ENCODE measurements around the gene NIFK.
A peak's percentile ranks its signal among the peaks of the same experiment; 100 is the strongest.

NIFK gene

GRCh38 chr2:121736462-121737336, at the start of gene NIFK:
Gene NIFK, minus strand, starts transcription at chr2:121736875. Its CDS starts 25 bp downstream, at chr2:121736850.
- DNase-seq (ENCODE audit: low read depth, low spot score): peak; percentile 59

GRCh38 chr2:121783180-121783579, 46.5 kb upstream of the NIFK start:
- no peak for DNase-seq (ENCODE audit: low read depth, low spot score)

- DNase-seq (ENCODE audit: low read depth, low spot score): no peak
Measured at GRCh38 chr2:121778741-121779487, 42.2 kb upstream of the NIFK start.

- no peak for DNase-seq (ENCODE audit: low read depth, low spot score)
Measured at GRCh38 chr2:121777699-121778058, 41.0 kb upstream of the NIFK start.

GRCh38 chr2:121776885-121777698, 40.4 kb upstream of the NIFK start:
- DNase-seq (ENCODE audit: low read depth, low spot score): no peak

- no peak for DNase-seq (ENCODE audit: low read depth, low spot score)
Measured at GRCh38 chr2:121776361-121776760, 39.7 kb upstream of the NIFK start.

GRCh38 chr2:121774235-121774634, 37.6 kb upstream of the NIFK start:
- no peak for DNase-seq (ENCODE audit: low read depth, low spot score)

- DNase-seq (ENCODE audit: low read depth, low spot score): no peak
Measured at GRCh38 chr2:121771976-121772742, 35.5 kb upstream of the NIFK start.

GRCh38 chr2:121768143-121768755, 31.6 kb upstream of the NIFK start:
- no peak for DNase-seq (ENCODE audit: low read depth, low spot score)

- no peak for DNase-seq (ENCODE audit: low read depth, low spot score)
Measured at GRCh38 chr2:121766624-121767023, 29.9 kb upstream of the NIFK start.

- no peak for DNase-seq (ENCODE audit: low read depth, low spot score)
Measured at GRCh38 chr2:121764681-121765228, 28.1 kb upstream of the NIFK start.

- DNase-seq (ENCODE audit: low read depth, low spot score): peak; percentile 91
Measured at GRCh38 chr2:121755237-121756111, 18.8 kb upstream of the NIFK start, which contains the start of gene TSN. Gene TSN, plus strand, starts transcription at chr2:121755651. Its CDS starts 129 bp downstream, at chr2:121755780.

- no peak for DNase-seq (ENCODE audit: low read depth, low spot score)
Measured at GRCh38 chr2:121754851-121755236, 18.2 kb upstream of the NIFK start.

- no peak for DNase-seq (ENCODE audit: low read depth, low spot score)
Measured at GRCh38 chr2:121748202-121748601, 11.5 kb upstream of the NIFK start.

GRCh38 chr2:121746071-121746578, 9.4 kb upstream of the NIFK start:
- no peak for DNase-seq (ENCODE audit: low read depth, low spot score)

- no peak for DNase-seq (ENCODE audit: low read depth, low spot score)
Measured at GRCh38 chr2:121741450-121741849, 4.8 kb upstream of the NIFK start.

- no peak for DNase-seq (ENCODE audit: low read depth, low spot score)
Measured at GRCh38 chr2:121740973-121741372, 4.3 kb upstream of the NIFK start.

GRCh38 chr2:121736140-121736461, 574 bp downstream of the NIFK start:
- no peak for DNase-seq (ENCODE audit: low read depth, low spot score)

- no peak for DNase-seq (ENCODE audit: low read depth, low spot score)
Measured at GRCh38 chr2:121735518-121736074, 1.1 kb downstream of the NIFK start.
